CD14-positive monocyte (primary cell): ENCODE results near the gene CFAP107. TPM values are rescaled to one million over a fixed set of nuclear protein-coding genes. Genes with fewer than 3 reads are reported as not detected.

Experiments
- DNase-seq, 3 donors: peaks; one replicate each; pipeline ENCODE4 v3.0.0-alpha.2; 2011 to 2022
- H2AFZ ChIP-seq: 2 replicates; pipeline ENCODE4 v1.6.0; 2012; ENCODE audit warnings: mild to moderate bottlenecking, low read depth, low read length, inconsistent platforms; ENCODE audit not compliant: insufficient read depth, poor library complexity, severe bottlenecking
- H3K27ac ChIP-seq, 2 donors: 1 replicate in 1 of 2; 2 replicates in 1 of 2; pipeline ENCODE4 v1.5.1; 2012 to 2013; ENCODE audit warnings: low read length in 2 of 2, control low read depth in 1 of 2, inconsistent platforms in 1 of 2, low read depth in 1 of 2, mild to moderate bottlenecking in 1 of 2
- H3K27me3 ChIP-seq, 2 donors: one replicate each; pipeline versions ENCODE4 v1.6.0 to v1.6.1; 2011 to 2013; ENCODE audit warnings: low read length in 2 of 2; ENCODE audit not compliant: control insufficient read depth in 2 of 2, insufficient read depth in 2 of 2
- H3K36me3 ChIP-seq, 2 donors: replicated peaks in 1 of 2; 1 replicate in 1 of 2; 2 replicates in 1 of 2; pipeline versions ENCODE4 v1.5.1 to v1.6.1; 2012 to 2013; ENCODE audit warnings: low read length in 2 of 2, control low read depth in 1 of 2, inconsistent platforms in 1 of 2, mild to moderate bottlenecking in 1 of 2; ENCODE audit not compliant: insufficient read depth in 2 of 2, control insufficient read depth in 1 of 2
- H3K4me1 ChIP-seq, 2 donors: 1 replicate in 1 of 2; 2 replicates in 1 of 2; pipeline versions ENCODE4 v1.5.1 to v1.6.1; 2012 to 2013; ENCODE audit warnings: low read length in 2 of 2, control low read depth in 1 of 2, inconsistent platforms in 1 of 2, mild to moderate bottlenecking in 1 of 2, moderate library complexity in 1 of 2; ENCODE audit not compliant: insufficient read depth in 2 of 2, control insufficient read depth in 1 of 2
- H3K4me2 ChIP-seq: replicated peaks from 2 replicates; pipeline ENCODE3; 2012; ENCODE audit warnings: low read length, moderate library complexity, mild to moderate bottlenecking; ENCODE audit not compliant: poor library complexity, severe bottlenecking; ENCODE audit errors: extremely low read depth
- H3K4me3 ChIP-seq, 3 experiments: fragments of 200-600 bp in 1 of 3; sonication (generic) in 1 of 3; replicated peaks in 1 of 3; 1 replicate in 2 of 3; 2 replicates in 1 of 3; pipeline ENCODE4 v1.5.1; 2011 to 2013; ENCODE audit warnings: low read length in 3 of 3, mild to moderate bottlenecking in 3 of 3, control low read depth in 2 of 3, low read depth in 2 of 3, inconsistent platforms in 1 of 3, moderate library complexity in 1 of 3
- H3K79me2 ChIP-seq: 2 replicates; pipeline ENCODE4 v1.6.0; 2012; ENCODE audit warnings: mild to moderate bottlenecking, control low read depth, inconsistent platforms, low read length, moderate library complexity; ENCODE audit not compliant: insufficient read depth
- H3K9ac ChIP-seq: 2 replicates; pipeline ENCODE4 v1.6.0; 2017; ENCODE audit warnings: low read length, mild to moderate bottlenecking; ENCODE audit not compliant: insufficient read depth, poor library complexity, severe bottlenecking
- H3K9me3 ChIP-seq, 2 donors: replicated peaks in 1 of 2; 1 replicate in 1 of 2; 2 replicates in 1 of 2; pipeline versions ENCODE4 v1.5.1 to v1.6.1; 2012 to 2013; ENCODE audit warnings: low read length in 2 of 2, control low read depth in 1 of 2; ENCODE audit not compliant: control insufficient read depth in 1 of 2, insufficient read depth in 1 of 2
- H4K20me1 ChIP-seq: 2 replicates; pipeline ENCODE4 v1.6.0; 2012; ENCODE audit warnings: mild to moderate bottlenecking, low read length, control low read depth, moderate library complexity; ENCODE audit not compliant: insufficient read depth
- H3K27ac Mint-ChIP-seq, 7 donors: one replicate each; pipeline ENCODE4 v1.8.0; 2020; ENCODE audit warnings: mild to moderate bottlenecking in 7 of 7, mixed read lengths in 7 of 7, moderate library complexity in 6 of 7, inconsistent platforms in 2 of 7
- H3K27me3 Mint-ChIP-seq, 3 donors: one replicate each; pipeline ENCODE4 v1.8.0; 2021 to 2022; ENCODE audit warnings: low read depth in 3 of 3, mild to moderate bottlenecking in 3 of 3, mixed read lengths in 3 of 3, moderate library complexity in 3 of 3, inconsistent platforms in 1 of 3
- H3K36me3 Mint-ChIP-seq, 2 donors: one replicate each; pipeline ENCODE4 v1.8.0; 2020; ENCODE audit warnings: mixed read lengths in 2 of 2, inconsistent platforms in 1 of 2, mild to moderate bottlenecking in 1 of 2
- H3K4me1 Mint-ChIP-seq: one replicate; pipeline ENCODE4 v1.8.0; 2020; ENCODE audit warnings: mild to moderate bottlenecking, mixed read lengths
- H3K4me3 Mint-ChIP-seq, 2 donors: one replicate each; pipeline ENCODE4 v1.8.0; 2020; ENCODE audit warnings: mild to moderate bottlenecking in 2 of 2, mixed read lengths in 2 of 2, moderate library complexity in 1 of 2
- H3K9me3 Mint-ChIP-seq, 7 donors: one replicate each; pipeline ENCODE4 v1.8.0; 2020 to 2022; ENCODE audit warnings: mixed read lengths in 7 of 7, mild to moderate bottlenecking in 6 of 7, moderate library complexity in 6 of 7, inconsistent platforms in 2 of 7
- CTCF ChIP-seq: fragments of 200-600 bp; IDR thresholded peaks from one replicate; pipeline ENCODE4 v1.8.0; 2022; ENCODE audit warnings: antibody characterized with exemption, mild to moderate bottlenecking
- WGBS: methylation state at CpG from one replicate; pipeline ENCODE4 v1.1.5; 2013; ENCODE audit warnings: missing lambda C conversion rate; ENCODE audit not compliant: insufficient coverage; 5-methylcytosine and 5-hydroxymethylcytosine counted together
- intact Hi-C, 2 donors: fragments of 100-400 bp; cut with micrococcal nuclease; formaldehyde crosslinking; loops; one replicate each; pipeline versions ENCODE4 v1.15.0 to v1.15.1; 2023
- polyA plus RNA-seq, 3 donors: library from polyadenylated mRNA; depleted of rRNA in 1 of 3; unstranded in 2 of 3; stranded (reverse) in 1 of 3; fragments of 300-500 nt in 2 of 3; fragments of >200 nt in 1 of 3; fragmentation: Illumina TruSeq in 2 of 3; gene quantifications; 1 replicate in 2 of 3; 2 replicates in 1 of 3; pipeline ENCODE4 v1.2.3, GENCODE V29; 2012 to 2021

CFAP107 gene
- polyA plus RNA-seq, 3 donors: not detected

- H4K20me1 ChIP-seq: no peaks in the 10 kb centered on the region
- Mint-ChIP-seq H3K36me3 (no peaks in the 10 kb centered on the region), H3K27me3 (peaks cover 1 to 8% (median 5%) of the 10 kb centered on the region in 3 donors), H3K9me3 (peaks cover 0 to 3% (median 0%) of the 10 kb centered on the region in 7 donors), H3K4me1 (no peaks in the 10 kb centered on the region), H3K27ac (no peak overlapping the region), H3K4me3 (no peak overlapping the region)
- H3K36me3 ChIP-seq: no peaks in the 10 kb centered on the region
- H3K27ac ChIP-seq: no peak overlapping the region
- H3K4me2 ChIP-seq: no peak overlapping the region
- H2AFZ ChIP-seq: no peak overlapping the region
- H3K79me2 ChIP-seq: no peaks in the 10 kb centered on the region
- H3K4me3 ChIP-seq: no peak overlapping the region
- 100% methylated on average over 3 of the region's 6 CpGs for WGBS
- no peak overlapping the region for H3K9ac ChIP-seq
- no peaks in the 10 kb centered on the region for H3K9me3 ChIP-seq
- intact Hi-C loops: no loop called here
- no peak for TF ChIP-seq CTCF
- no peaks in the 10 kb centered on the region for H3K4me1 ChIP-seq
- H3K27me3 ChIP-seq: peaks cover 0 to 2% of the 10 kb centered on the region in 2 donors
- DNase-seq: no peak
These were observed 10.9 kb downstream of the CFAP107 start for GRCh38 chr1:12756768-12757413.

GRCh38 chr1:12757836-12758235 is 11.8 kb downstream of the CFAP107 start:
- no peaks in the 10 kb centered on the region for H3K36me3 ChIP-seq
- no peak for DNase-seq
- no peaks in the 10 kb centered on the region for H3K79me2 ChIP-seq
- H3K27ac Mint-ChIP-seq: no peak overlapping the region
- no peaks in the 10 kb centered on the region for H3K9me3 ChIP-seq
- H3K4me3 Mint-ChIP-seq: no peak overlapping the region
- TF ChIP-seq CTCF: no peak
- H3K4me1 ChIP-seq: no peaks in the 10 kb centered on the region
- no peaks in the 10 kb centered on the region for H3K36me3 Mint-ChIP-seq
- no peaks in the 10 kb centered on the region for H3K4me1 Mint-ChIP-seq
- intact Hi-C loops: no loop called here
- peaks cover 0 to 3% (median 0%) of the 10 kb centered on the region in 7 donors for H3K9me3 Mint-ChIP-seq
- 74% methylated on average over 6 of the region's 6 CpGs for WGBS
- H3K9ac ChIP-seq: no peak overlapping the region
- peaks cover 1 to 12% (median 5%) of the 10 kb centered on the region in 3 donors for H3K27me3 Mint-ChIP-seq
- H3K4me3 ChIP-seq: no peak overlapping the region
- no peak overlapping the region for H3K27ac ChIP-seq
- no peak overlapping the region for H2AFZ ChIP-seq
- H3K27me3 ChIP-seq: no peaks in the 10 kb centered on the region
- H3K4me2 ChIP-seq: no peak overlapping the region
- no peaks in the 10 kb centered on the region for H4K20me1 ChIP-seq
